ENCODE data around the gene KRTAP3-3.
"Not testable (repeated sequence)": the region's sequence is repeated elsewhere in the genome, so short reads cannot be mapped to it uniquely, and the experiment has no call there.

Gene KRTAP3-3

DNA sequence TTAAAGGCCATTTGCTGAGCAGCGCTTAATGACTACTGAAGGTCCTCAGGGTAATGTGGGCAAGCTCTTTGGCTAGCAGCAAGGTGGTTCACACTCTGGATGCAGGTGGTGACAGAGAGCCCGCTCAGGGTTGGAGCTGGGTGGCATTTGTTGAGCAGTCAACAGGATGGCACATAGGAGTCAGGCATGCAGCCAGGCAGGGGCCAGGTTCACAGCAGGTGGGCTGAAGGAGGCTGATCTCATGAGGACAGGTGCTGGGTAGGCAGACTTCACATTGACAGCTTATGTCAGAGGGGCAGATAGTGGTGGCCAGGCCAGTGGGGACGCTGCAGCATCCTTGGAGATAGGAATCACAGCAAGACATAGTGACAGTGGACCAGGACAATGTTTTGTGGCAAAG, 10.4 kb upstream of the KRTAP3-3 start:
- no peak for DNase-seq (ENCODE audit: low read depth)

GRCh38 chr17:41003926-41004325, 10.0 kb upstream of the KRTAP3-3 start:
- no peak for DNase-seq (ENCODE audit: low read depth)

DNA sequence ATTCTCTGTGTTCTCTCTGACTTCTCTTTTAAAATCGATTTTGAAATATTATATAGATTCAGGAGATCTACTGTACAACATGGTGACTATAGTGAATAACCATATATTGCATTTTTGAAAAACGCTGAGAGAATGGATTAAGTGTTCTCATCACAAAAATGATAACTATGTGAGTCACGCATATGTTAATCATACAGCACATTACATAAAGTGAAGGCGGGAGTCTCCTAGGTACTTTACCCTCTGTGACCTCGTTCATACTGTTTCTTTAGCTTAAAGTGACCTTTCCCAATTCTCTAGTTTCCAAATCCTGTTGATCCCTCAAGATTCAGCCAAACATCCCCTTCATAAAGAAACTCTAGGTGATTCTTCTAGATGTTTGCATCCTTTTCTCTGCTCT, 8.8 kb upstream of the KRTAP3-3 start:
- no peak for DNase-seq (ENCODE audit: low read depth)

DNA sequence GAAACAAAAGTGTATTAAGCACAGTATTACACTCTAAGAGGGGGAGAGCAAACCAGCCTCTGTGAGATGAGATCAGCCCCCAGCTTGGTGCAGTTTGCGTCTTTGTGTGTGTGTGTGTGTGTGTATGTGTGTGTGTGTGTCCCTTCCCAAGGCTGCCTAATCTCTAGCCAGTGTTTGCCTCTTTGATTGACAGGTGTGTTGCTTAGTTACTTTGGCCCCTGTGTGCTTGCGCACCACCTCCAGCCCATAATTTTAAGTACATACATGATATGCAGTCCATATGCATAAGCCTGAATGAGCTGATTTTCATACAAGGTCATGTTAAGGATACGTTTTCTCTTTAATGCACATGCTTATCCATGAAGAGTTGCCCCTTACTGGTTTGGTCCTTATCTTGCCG, 7.8 kb upstream of the KRTAP3-3 start:
- no peak for DNase-seq (ENCODE audit: low read depth)

- not testable (repeated sequence) for DNase-seq (ENCODE audit: low read depth)
Observed at GRCh38 chr17:40999563-40999962, 5.6 kb upstream of the KRTAP3-3 start, which contains the start of gene KRTAP3-2. KRTAP3-2 (minus strand) TSS chr17:40999906; CDS start chr17:40999853, 53 bp downstream.

- no peak for DNase-seq (ENCODE audit: low read depth)
Observed at GRCh38 chr17:40997361-40997760, 3.4 kb upstream of the KRTAP3-3 start.

GRCh38 chr17:40996829-40997228, 2.9 kb upstream of the KRTAP3-3 start:
- DNase-seq (ENCODE audit: low read depth) = no peak

GRCh38 chr17:40995116-40995515, 1.2 kb upstream of the KRTAP3-3 start:
- DNase-seq (ENCODE audit: low read depth) = no peak

GRCh38 chr17:40993084-40993483, 880 bp downstream of the KRTAP3-3 start:
- no peak for DNase-seq (ENCODE audit: low read depth)

DNA sequence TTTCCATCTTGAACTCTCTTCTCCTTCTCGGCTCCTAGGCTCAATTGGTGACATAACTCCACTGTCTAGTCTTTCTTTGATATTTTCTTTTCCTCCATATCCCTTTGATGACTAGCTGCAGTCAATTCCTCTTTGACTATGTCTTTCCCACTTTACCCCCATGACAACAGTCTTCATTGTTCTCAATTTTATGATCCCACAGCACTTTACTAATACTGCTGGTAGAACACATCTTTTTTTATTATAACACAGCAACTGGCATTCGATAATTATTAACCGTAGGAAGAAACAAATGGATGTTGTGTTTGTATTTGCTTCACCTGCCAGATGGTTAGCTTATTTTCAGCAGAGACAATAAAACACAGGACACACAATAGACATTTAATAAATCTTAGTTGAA, 1.3 kb downstream of the KRTAP3-3 start:
- DNase-seq (ENCODE audit: low read depth) = no peak

GRCh38 chr17:40986920-40987319, 7.0 kb downstream of the KRTAP3-3 start:
- no peak for DNase-seq (ENCODE audit: low read depth)

DNA sequence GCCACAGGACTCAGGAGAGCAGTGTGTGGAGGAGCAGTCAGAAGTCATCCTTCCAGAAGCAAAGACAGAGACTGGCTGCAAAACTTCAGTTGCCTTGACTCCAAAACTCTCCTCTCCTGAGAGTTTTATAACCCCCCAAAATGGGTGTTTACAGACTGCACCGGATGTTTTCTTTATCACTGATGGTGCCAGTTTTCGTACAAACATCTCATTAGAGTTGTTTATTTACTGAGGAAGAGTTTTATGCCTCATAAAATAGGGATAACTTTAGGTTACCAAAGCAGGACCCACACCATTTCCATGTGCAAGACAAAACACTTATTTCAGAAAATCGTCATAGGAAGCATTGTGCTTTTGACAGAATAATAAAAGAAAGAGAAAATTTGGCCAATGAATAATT, 9.7 kb downstream of the KRTAP3-3 start, which contains the start of gene KRT40:
TSS of gene KRT40 (minus strand) at position 101 of the 400 bp plus-strand sequence. CDS start at position 48, 53 bp downstream.
- DNase-seq (ENCODE audit: low read depth) = no peak

GRCh38 chr17:40981115-40981514, 12.8 kb downstream of the KRTAP3-3 start:
- DNase-seq (ENCODE audit: low read depth) = no peak

GRCh38 chr17:40980596-40980995, 13.4 kb downstream of the KRTAP3-3 start:
- no peak for DNase-seq (ENCODE audit: low read depth)

DNA sequence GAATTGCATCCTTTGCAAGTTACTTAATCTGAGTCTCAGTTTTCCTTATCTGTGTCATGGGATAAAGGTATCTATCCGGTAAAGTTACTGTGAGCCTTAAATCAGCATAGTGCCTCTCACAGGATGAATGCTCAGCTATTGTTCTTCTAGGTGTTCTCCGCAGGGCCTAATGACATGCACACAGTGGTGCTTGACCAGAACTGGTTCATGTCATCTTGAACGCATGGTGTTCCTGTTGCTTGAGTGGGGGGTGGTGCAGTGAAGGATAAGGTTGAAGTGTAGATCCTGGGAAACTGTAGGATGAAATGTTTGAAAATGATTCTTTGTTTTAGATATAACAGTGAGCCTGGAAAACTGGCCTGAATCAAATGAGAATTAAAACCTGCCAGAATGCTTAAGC, 13.8 kb downstream of the KRTAP3-3 start:
- DNase-seq (ENCODE audit: low read depth) = no peak

DNA sequence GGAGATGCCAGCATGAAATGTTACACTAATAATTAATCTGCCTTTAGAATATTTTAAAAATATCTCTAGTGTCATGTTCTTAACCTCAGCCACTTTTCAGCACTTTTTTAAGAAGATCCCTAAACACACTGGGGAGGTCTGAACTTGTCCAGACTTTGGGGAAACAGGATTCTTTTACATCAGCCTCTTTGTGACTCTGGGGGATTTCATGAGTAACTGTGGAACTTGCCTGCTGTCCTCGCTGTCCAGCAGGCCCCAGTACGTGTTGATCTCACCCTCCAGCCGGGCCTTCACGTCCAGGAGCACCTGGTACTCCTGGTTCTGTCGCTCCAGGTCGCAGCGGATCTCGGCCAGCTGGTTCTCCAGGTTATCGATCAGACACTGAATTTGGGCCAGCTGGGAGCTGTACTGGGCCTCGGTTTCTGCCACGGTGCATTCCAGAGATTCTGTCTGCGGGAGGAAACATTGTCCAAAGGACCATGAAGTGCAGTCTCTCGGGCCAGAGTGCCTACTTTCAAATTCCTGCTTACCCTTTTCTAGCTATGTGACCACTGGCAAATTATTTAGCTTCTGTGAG, 15.3 kb downstream of the KRTAP3-3 start:
- no peak for DNase-seq (ENCODE audit: low read depth)

- no peak for DNase-seq (ENCODE audit: low read depth)
Observed at GRCh38 chr17:40975516-40975915, 18.4 kb downstream of the KRTAP3-3 start.

- no peak for DNase-seq (ENCODE audit: low read depth)
Observed at GRCh38 chr17:40974366-40974765, 19.6 kb downstream of the KRTAP3-3 start.

- no peak for DNase-seq (ENCODE audit: low read depth)
Observed at GRCh38 chr17:40967582-40967981, 26.4 kb downstream of the KRTAP3-3 start.

DNA sequence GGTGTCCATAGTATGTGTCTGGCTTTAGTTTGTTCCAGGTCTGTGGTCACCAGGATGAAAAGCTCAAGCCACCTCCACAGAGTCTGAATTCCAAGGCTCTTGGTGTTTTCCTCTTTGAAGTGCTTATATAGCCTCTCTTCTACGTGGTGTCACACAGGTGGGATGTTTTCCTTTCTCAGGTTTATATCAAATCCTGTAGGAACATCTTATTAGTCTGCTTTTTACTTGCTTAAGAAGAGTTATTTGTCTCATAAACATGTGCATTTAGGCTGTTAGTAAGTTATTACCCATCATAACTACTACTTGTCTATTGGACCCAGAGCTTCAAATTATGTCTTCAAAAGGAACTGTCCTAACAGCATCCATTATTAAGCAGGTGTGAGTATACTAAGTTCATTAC, 27.1 kb downstream of the KRTAP3-3 start, which contains the start of gene KRT39:
TSS of gene KRT39 (minus strand) at position 101 of the 400 bp plus-strand sequence. CDS start at position 9, 92 bp downstream.
- no peak for DNase-seq (ENCODE audit: low read depth)

DNA sequence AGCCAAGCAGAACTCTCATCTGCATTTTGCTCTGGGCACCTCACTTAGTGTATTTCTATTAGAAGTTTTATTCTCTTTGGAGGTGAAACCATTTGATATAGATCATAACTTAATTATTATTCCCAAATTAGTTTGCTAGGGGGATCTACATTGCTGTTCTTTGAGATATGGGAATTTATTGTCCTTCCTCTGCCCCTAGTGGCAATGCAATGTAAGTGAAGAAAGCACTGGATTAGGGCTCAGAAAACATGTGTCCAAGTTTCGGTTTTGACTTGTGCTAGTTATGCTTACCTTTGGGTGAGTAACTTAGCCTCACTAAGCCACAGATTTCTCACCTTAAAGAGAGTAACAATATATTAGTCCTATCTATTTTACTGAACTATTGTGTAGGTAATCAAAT, 30.1 kb downstream of the KRTAP3-3 start:
- DNase-seq (ENCODE audit: low read depth) = no peak

DNA sequence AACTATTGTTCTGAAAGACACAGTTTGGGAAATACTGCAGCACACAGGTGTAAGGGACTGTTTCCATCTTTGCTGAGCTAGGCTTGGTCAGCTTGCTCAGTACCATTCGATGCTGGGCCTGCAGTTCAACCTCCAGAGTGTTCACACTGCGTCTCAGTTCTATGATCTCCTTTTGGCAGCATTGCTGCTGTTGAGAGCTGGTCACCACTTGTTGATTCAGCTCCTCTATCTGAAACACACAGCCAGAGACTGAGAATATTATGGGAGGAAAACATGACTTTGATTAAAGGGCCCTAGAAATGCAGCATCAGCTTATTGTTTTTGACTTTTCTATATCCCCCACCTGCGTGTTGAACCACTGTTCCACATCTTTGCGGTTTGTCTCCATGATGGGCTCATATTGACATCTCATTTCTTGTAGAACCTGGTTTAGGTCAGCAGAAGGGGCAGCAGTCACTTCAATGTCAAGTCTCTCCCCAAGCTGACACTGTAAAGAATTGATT, 31.9 kb downstream of the KRTAP3-3 start:
- no peak for DNase-seq (ENCODE audit: low read depth)

DNA sequence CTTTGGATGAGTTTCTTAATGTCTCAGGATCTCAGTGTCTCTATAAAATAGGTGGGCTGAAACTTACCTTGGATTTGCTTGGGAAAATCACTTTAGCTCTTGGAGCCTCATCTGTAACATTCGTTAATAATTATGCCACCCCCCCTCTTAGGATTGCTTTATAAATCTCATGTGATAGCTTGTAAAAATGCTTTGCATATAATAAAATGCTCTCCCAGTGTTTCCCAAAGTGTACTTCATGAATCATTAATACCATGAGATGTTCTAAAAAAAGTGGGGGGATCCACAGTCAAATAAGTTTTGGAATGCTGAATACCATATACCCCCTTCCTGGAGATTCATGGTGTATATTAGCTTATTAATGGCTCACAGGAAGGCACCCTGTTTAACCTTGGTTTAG, 32.4 kb downstream of the KRTAP3-3 start:
- DNase-seq (ENCODE audit: low read depth) = no peak

GRCh38 chr17:40960144-40960543, 33.8 kb downstream of the KRTAP3-3 start:
- no peak for DNase-seq (ENCODE audit: low read depth)
